Trophoblast cell (in vitro differentiated cells and primary cell): ENCODE results near the gene CASZ1.

Experiments used
- DNase-seq, 2 donors: peaks; one replicate each; pipeline ENCODE4 v3.0.0-alpha.2; 2016
- H2AFZ ChIP-seq: 2 replicates; pipeline ENCODE4 v1.6.1; 2013; ENCODE audit warnings: low read length, moderate library complexity, mild to moderate bottlenecking; ENCODE audit not compliant: insufficient read depth, poor library complexity
- H2AK5ac ChIP-seq: 2 replicates; pipeline ENCODE4 v1.6.1; 2013; ENCODE audit warnings: mild to moderate bottlenecking, low read length
- H2BK120ac ChIP-seq: 2 replicates; pipeline ENCODE4 v1.6.1; 2013; ENCODE audit warnings: low read length, mild to moderate bottlenecking, moderate library complexity; ENCODE audit not compliant: insufficient read depth, poor library complexity
- H2BK12ac ChIP-seq: 2 replicates; pipeline ENCODE4 v1.6.1; 2013; ENCODE audit warnings: mild to moderate bottlenecking, low read length, moderate library complexity
- H2BK5ac ChIP-seq: 2 replicates; pipeline ENCODE4 v1.6.1; 2013; ENCODE audit warnings: low read length, low read depth, moderate library complexity, mild to moderate bottlenecking; ENCODE audit not compliant: poor library complexity
- H3K14ac ChIP-seq: 2 replicates; pipeline ENCODE4 v1.6.1; 2013; ENCODE audit warnings: mild to moderate bottlenecking, low read length
- H3K18ac ChIP-seq: 2 replicates; pipeline ENCODE4 v1.6.1; 2013; ENCODE audit warnings: mild to moderate bottlenecking, low read length
- H3K23ac ChIP-seq: 2 replicates; pipeline ENCODE4 v1.6.1; 2013; ENCODE audit warnings: low read length
- H3K27ac ChIP-seq: 2 replicates; pipeline ENCODE4 v1.5.1; 2013; ENCODE audit warnings: low read depth, mild to moderate bottlenecking, inconsistent platforms, low read length, moderate library complexity
- H3K27me3 ChIP-seq: 2 replicates; pipeline ENCODE4 v1.6.1; 2013; ENCODE audit warnings: inconsistent platforms, mild to moderate bottlenecking, low read length, moderate library complexity; ENCODE audit not compliant: insufficient read depth
- H3K36me3 ChIP-seq, 2 experiments: 1 replicate in 1 of 2; 2 replicates in 1 of 2; pipeline ENCODE4 v1.6.1; 2013; ENCODE audit warnings: low read length in 2 of 2, mild to moderate bottlenecking in 2 of 2, moderate library complexity in 1 of 2; ENCODE audit not compliant: insufficient read depth in 2 of 2, control insufficient read depth in 1 of 2
- H3K4ac ChIP-seq: 2 replicates; pipeline ENCODE4 v1.6.1; 2013; ENCODE audit warnings: low read depth, mild to moderate bottlenecking, low read length, moderate library complexity
- H3K4me1 ChIP-seq, 2 experiments: 1 replicate in 1 of 2; 2 replicates in 1 of 2; pipeline ENCODE4 v1.6.1; 2013; ENCODE audit warnings: low read length in 2 of 2, mild to moderate bottlenecking in 2 of 2, moderate library complexity in 1 of 2; ENCODE audit not compliant: insufficient read depth in 2 of 2, control insufficient read depth in 1 of 2
- H3K4me2 ChIP-seq: 2 replicates; pipeline ENCODE4 v1.6.1; 2013; ENCODE audit warnings: inconsistent platforms, mild to moderate bottlenecking, low read length, moderate library complexity
- H3K4me3 ChIP-seq: 2 replicates; pipeline ENCODE4 v1.5.1; 2013; ENCODE audit warnings: mild to moderate bottlenecking, low read depth, low read length, inconsistent platforms
- H3K79me1 ChIP-seq: one replicate; pipeline ENCODE4 v1.6.1; 2013; ENCODE audit warnings: low read length
- H3K79me2 ChIP-seq: 2 replicates; pipeline ENCODE4 v1.6.1; 2013; ENCODE audit warnings: low read length, mild to moderate bottlenecking; ENCODE audit not compliant: control insufficient read depth, insufficient read depth, poor library complexity
- H3K9ac ChIP-seq: 2 replicates; pipeline ENCODE4 v1.6.1; 2013; ENCODE audit warnings: mild to moderate bottlenecking, low read length
- H3K9me3 ChIP-seq: 2 replicates; pipeline ENCODE4 v1.6.1; 2013; ENCODE audit warnings: low read depth, mild to moderate bottlenecking, control low read depth, inconsistent platforms, low read length; ENCODE audit not compliant: insufficient read depth
- H4K12ac ChIP-seq: 2 replicates; pipeline ENCODE4 v1.6.1; 2013; ENCODE audit warnings: low read depth, mild to moderate bottlenecking, low read length, moderate library complexity
- H4K8ac ChIP-seq: 2 replicates; pipeline ENCODE4 v1.6.1; 2013; ENCODE audit warnings: low read depth, mild to moderate bottlenecking, low read length, moderate library complexity
- H4K91ac ChIP-seq: one replicate; pipeline ENCODE4 v1.6.1; 2013; ENCODE audit warnings: low read depth, mild to moderate bottlenecking, low read length, moderate library complexity
- WGBS: extraction: QIAGEN DNeasy Blood & Tissue Kit; methylation state at CpG from one replicate; pipeline ENCODE4 v1.1.7; 2013; ENCODE audit warnings: missing lambda C conversion rate; ENCODE audit not compliant: insufficient read length, insufficient coverage; ENCODE audit errors: extremely low coverage; 5-methylcytosine and 5-hydroxymethylcytosine counted together

The CASZ1 gene

GRCh38 chr1:10713614-10714013, 82.8 kb downstream of the CASZ1 start:
- Histone ChIP-seq H4K12ac (no peak overlapping the region), H2AK5ac (no peak overlapping the region), H3K79me2 (no peaks in the 10 kb centered on the region), H3K18ac (no peak overlapping the region), H2BK120ac (no peak overlapping the region), H3K23ac (no peak overlapping the region), H3K14ac (no peak overlapping the region), H2AFZ (no peak overlapping the region), H3K4me3 (no peak overlapping the region), H3K79me1 (no peaks in the 10 kb centered on the region), H3K9ac (no peak overlapping the region), H3K36me3 (no peaks in the 10 kb centered on the region), H3K4me2 (no peak overlapping the region), H4K8ac (no peak overlapping the region), H2BK5ac (no peak overlapping the region), H2BK12ac (no peak overlapping the region), H3K4me1 (no peaks in the 10 kb centered on the region), H3K27me3 (no peaks in the 10 kb centered on the region), H3K4ac (no peak overlapping the region), H4K91ac (no peak overlapping the region), H3K9me3 (no peaks in the 10 kb centered on the region), H3K27ac (no peak overlapping the region)
- no CpG with 5 or more reads among the region's 7 CpGs for WGBS
- DNase-seq = no peak

GRCh38 chr1:10712568-10713362, 83.7 kb downstream of the CASZ1 start:
- H3K36me3 ChIP-seq = no peaks in the 10 kb centered on the region
- H2BK5ac ChIP-seq = no peak overlapping the region
- H3K18ac ChIP-seq = no peak overlapping the region
- no peaks in the 10 kb centered on the region for H3K9me3 ChIP-seq
- DNase-seq = no peak
- no peaks in the 10 kb centered on the region for H3K79me2 ChIP-seq
- no peak overlapping the region for H3K23ac ChIP-seq
- H3K14ac ChIP-seq = no peak overlapping the region
- H3K4me2 ChIP-seq = no peak overlapping the region
- WGBS = no CpG with 5 or more reads among the region's 25 CpGs
- H2BK120ac ChIP-seq = no peak overlapping the region
- H4K91ac ChIP-seq = no peak overlapping the region
- H3K27me3 ChIP-seq = no peaks in the 10 kb centered on the region
- no peaks in the 10 kb centered on the region for H3K4me1 ChIP-seq
- H3K4ac ChIP-seq = no peak overlapping the region
- H2AFZ ChIP-seq = no peak overlapping the region
- no peak overlapping the region for H2AK5ac ChIP-seq
- H4K8ac ChIP-seq = no peak overlapping the region
- H3K27ac ChIP-seq = no peak overlapping the region
- no peak overlapping the region for H3K4me3 ChIP-seq
- no peak overlapping the region for H4K12ac ChIP-seq
- no peak overlapping the region for H3K9ac ChIP-seq
- no peak overlapping the region for H2BK12ac ChIP-seq
- no peaks in the 10 kb centered on the region for H3K79me1 ChIP-seq

DNA sequence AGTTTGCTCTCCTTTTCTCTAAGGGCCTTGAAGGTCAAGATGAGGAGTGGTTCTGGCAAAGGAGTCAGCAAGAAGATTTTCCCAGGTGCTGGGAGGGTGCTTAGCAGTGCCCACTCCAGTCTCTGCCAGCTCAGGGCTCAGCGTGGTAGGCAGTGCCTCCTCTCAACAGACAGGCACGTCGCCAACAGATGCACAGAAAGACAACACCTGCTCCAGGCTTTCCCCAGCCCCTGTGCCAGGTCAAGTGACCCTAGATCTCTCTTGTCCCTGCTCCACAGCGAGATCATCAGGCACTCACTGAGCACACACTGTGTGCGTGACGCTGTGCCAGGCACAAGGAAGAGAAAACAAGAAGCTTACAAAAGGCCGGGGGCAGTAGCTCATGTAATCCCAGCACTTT, 86.0 kb downstream of the CASZ1 start:
- no peak overlapping the region for H2AK5ac ChIP-seq
- H3K27ac ChIP-seq = no peak overlapping the region
- no CpG with 5 or more reads among the region's 7 CpGs for WGBS
- H2BK5ac ChIP-seq = no peak overlapping the region
- no peak overlapping the region for H3K14ac ChIP-seq
- no peak overlapping the region for H4K91ac ChIP-seq
- no peak overlapping the region for H2BK12ac ChIP-seq
- no peak overlapping the region for H3K23ac ChIP-seq
- no peaks in the 10 kb centered on the region for H3K9me3 ChIP-seq
- DNase-seq = no peak
- no peaks in the 10 kb centered on the region for H3K79me2 ChIP-seq
- H4K12ac ChIP-seq = no peak overlapping the region
- H3K4ac ChIP-seq = no peak overlapping the region
- H3K18ac ChIP-seq = no peak overlapping the region
- no peak overlapping the region for H3K4me2 ChIP-seq
- H2BK120ac ChIP-seq = no peak overlapping the region
- H3K4me1 ChIP-seq = no peaks in the 10 kb centered on the region
- no peaks in the 10 kb centered on the region for H3K27me3 ChIP-seq
- H3K36me3 ChIP-seq = no peaks in the 10 kb centered on the region
- no peak overlapping the region for H3K4me3 ChIP-seq
- H2AFZ ChIP-seq = no peak overlapping the region
- no peak overlapping the region for H4K8ac ChIP-seq
- no peak overlapping the region for H3K9ac ChIP-seq
- H3K79me1 ChIP-seq = no peaks in the 10 kb centered on the region

GRCh38 chr1:10709646-10710045, 86.8 kb downstream of the CASZ1 start:
- H3K9ac ChIP-seq = no peak overlapping the region
- no peaks in the 10 kb centered on the region for H3K79me2 ChIP-seq
- DNase-seq = no peak
- no CpG with 5 or more reads among the region's 19 CpGs for WGBS
- H4K91ac ChIP-seq = no peak overlapping the region
- H3K79me1 ChIP-seq = no peaks in the 10 kb centered on the region
- no peak overlapping the region for H3K27ac ChIP-seq
- no peaks in the 10 kb centered on the region for H3K9me3 ChIP-seq
- no peak overlapping the region for H3K4ac ChIP-seq
- no peak overlapping the region for H4K12ac ChIP-seq
- H3K23ac ChIP-seq = no peak overlapping the region
- H2BK120ac ChIP-seq = no peak overlapping the region
- no peaks in the 10 kb centered on the region for H3K27me3 ChIP-seq
- peaks cover 3% of the 10 kb centered on the region in 2 experiments for H3K4me1 ChIP-seq
- no peak overlapping the region for H2AK5ac ChIP-seq
- H2AFZ ChIP-seq = no peak overlapping the region
- H3K36me3 ChIP-seq = no peaks in the 10 kb centered on the region
- no peak overlapping the region for H3K18ac ChIP-seq
- no peak overlapping the region for H3K4me3 ChIP-seq
- no peak overlapping the region for H4K8ac ChIP-seq
- H3K14ac ChIP-seq = no peak overlapping the region
- no peak overlapping the region for H3K4me2 ChIP-seq
- H2BK5ac ChIP-seq = no peak overlapping the region
- H2BK12ac ChIP-seq = no peak overlapping the region
